ENCODE results near the gene IFIH1. TPM values are rescaled to one million over a fixed set of nuclear protein-coding genes. Genes with fewer than 3 reads are reported as not detected.

IFIH1 gene
- polyA plus RNA-seq, 2 donors = 5.3 to 7.2 TPM

GRCh38 chr2:162297925-162298552 lies 20.4 kb downstream of the IFIH1 start:
- Histone ChIP-seq H3K27me3 (ENCODE audit: control insufficient read depth in 1 of 2, insufficient read depth in 2 of 2, low read length in 2 of 2) (no peaks in the 10 kb centered on the region), H3K4me3 (ENCODE audit: low read depth in 1 of 2, low read length in 2 of 2) (no peak overlapping the region), H3K4me1 (ENCODE audit: control insufficient read depth in 2 of 2, insufficient read depth in 2 of 2, low read length in 1 of 2) (no peaks in the 10 kb centered on the region), H3K9me3 (ENCODE audit: control insufficient read depth in 2 of 2, insufficient read depth in 1 of 2, low read depth in 1 of 2, low read length in 1 of 2) (no peaks in the 10 kb centered on the region), H3K36me3 (ENCODE audit: control insufficient read depth in 2 of 2, insufficient read depth in 2 of 2, low read length in 1 of 2) (no peaks in the 10 kb centered on the region), H3K27ac (ENCODE audit: low read depth in 2 of 2, low read length in 1 of 2) (no peak overlapping the region)
- WGBS, 2 donors = 59 to 66% methylated on average over 5 of the region's 5 CpGs

GRCh38 chr2:162295009-162295408 lies 23.5 kb downstream of the IFIH1 start:
- Histone ChIP-seq H3K4me3 (ENCODE audit: low read depth in 1 of 2, low read length in 2 of 2) (no peak overlapping the region), H3K27me3 (ENCODE audit: control insufficient read depth in 1 of 2, insufficient read depth in 2 of 2, low read length in 2 of 2) (no peaks in the 10 kb centered on the region), H3K36me3 (ENCODE audit: control insufficient read depth in 2 of 2, insufficient read depth in 2 of 2, low read length in 1 of 2) (no peaks in the 10 kb centered on the region), H3K9me3 (ENCODE audit: control insufficient read depth in 2 of 2, insufficient read depth in 1 of 2, low read depth in 1 of 2, low read length in 1 of 2) (no peaks in the 10 kb centered on the region), H3K27ac (ENCODE audit: low read depth in 2 of 2, low read length in 1 of 2) (no peak overlapping the region), H3K4me1 (ENCODE audit: control insufficient read depth in 2 of 2, insufficient read depth in 2 of 2, low read length in 1 of 2) (no peaks in the 10 kb centered on the region)
- WGBS, 2 donors = 90 to 95% methylated on average over 2 of the region's 2 CpGs

GRCh38 chr2:162293122-162293786 lies 25.2 kb downstream of the IFIH1 start:
- no peaks in the 10 kb centered on the region for H3K4me1 ChIP-seq (ENCODE audit: control insufficient read depth in 2 of 2, insufficient read depth in 2 of 2, low read length in 1 of 2)
- no peaks in the 10 kb centered on the region for H3K27me3 ChIP-seq (ENCODE audit: control insufficient read depth in 1 of 2, insufficient read depth in 2 of 2, low read length in 2 of 2)
- no peaks in the 10 kb centered on the region for H3K36me3 ChIP-seq (ENCODE audit: control insufficient read depth in 2 of 2, insufficient read depth in 2 of 2, low read length in 1 of 2)
- H3K4me3 ChIP-seq (ENCODE audit: low read depth in 1 of 2, low read length in 2 of 2) = no peak overlapping the region
- H3K27ac ChIP-seq (ENCODE audit: low read depth in 2 of 2, low read length in 1 of 2) = no peak overlapping the region
- 67 to 73% methylated on average over 2 of the region's 2 CpGs for WGBS, 2 donors
- H3K9me3 ChIP-seq (ENCODE audit: control insufficient read depth in 2 of 2, insufficient read depth in 1 of 2, low read depth in 1 of 2, low read length in 1 of 2) = no peaks in the 10 kb centered on the region

DNA sequence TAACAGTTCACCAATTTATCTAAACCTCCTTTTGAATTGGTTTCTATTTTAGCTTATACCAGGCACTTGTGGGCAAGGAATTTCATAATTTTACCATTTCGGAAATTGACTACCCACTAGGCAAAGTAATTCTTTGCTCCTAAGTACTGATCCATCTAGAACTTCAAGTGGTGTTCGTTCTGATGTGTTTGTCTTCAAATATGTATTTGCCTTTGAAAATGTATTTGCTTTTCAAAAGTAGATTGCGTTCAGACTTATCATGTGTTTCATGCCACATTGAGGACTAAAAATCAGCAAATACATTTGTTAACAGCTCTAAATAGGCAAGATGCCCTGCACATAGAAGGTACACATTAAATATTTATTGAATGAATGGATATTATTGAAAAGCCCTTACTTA lies 26.7 kb downstream of the IFIH1 start:
- Histone ChIP-seq H3K27ac (ENCODE audit: low read depth in 2 of 2, low read length in 1 of 2) (no peak overlapping the region), H3K4me3 (ENCODE audit: low read depth in 1 of 2, low read length in 2 of 2) (no peak overlapping the region), H3K27me3 (ENCODE audit: control insufficient read depth in 1 of 2, insufficient read depth in 2 of 2, low read length in 2 of 2) (no peaks in the 10 kb centered on the region), H3K9me3 (ENCODE audit: control insufficient read depth in 2 of 2, insufficient read depth in 1 of 2, low read depth in 1 of 2, low read length in 1 of 2) (no peaks in the 10 kb centered on the region), H3K4me1 (ENCODE audit: control insufficient read depth in 2 of 2, insufficient read depth in 2 of 2, low read length in 1 of 2) (no peaks in the 10 kb centered on the region), H3K36me3 (ENCODE audit: control insufficient read depth in 2 of 2, insufficient read depth in 2 of 2, low read length in 1 of 2) (no peaks in the 10 kb centered on the region)
- WGBS, 2 donors = 82 to 87% methylated on average over 3 of the region's 3 CpGs

DNA sequence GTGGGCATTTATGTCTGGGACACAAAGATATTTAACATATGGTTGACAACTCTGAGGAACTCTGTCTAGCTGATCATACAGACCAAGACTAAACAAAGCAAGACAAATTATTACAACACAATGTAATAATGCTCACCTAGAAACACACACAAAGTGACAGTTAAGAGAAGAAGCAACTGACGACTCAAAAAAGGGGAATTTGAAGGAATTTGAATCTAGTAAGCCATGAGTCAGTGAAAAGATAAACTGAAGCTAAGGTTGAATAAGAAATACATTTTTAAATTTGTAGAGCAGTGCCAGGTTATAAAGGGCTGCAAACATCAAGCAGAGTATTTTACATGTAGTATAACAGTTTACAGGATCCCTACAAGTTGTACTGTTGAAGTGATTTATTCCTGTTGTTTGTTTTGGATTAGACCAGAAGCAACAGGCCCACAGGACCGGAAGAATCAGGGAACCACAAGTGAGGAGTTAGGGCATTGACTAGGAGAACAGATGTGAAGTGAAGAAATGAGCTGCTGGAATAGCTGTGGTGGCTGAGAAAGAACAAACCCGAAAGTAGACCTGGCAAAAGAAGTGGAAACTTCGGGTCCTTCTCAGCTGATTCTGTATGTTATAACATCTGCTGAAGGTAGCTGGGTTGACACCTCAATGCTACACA lies 35.6 kb downstream of the IFIH1 start:
- H3K27me3 ChIP-seq (ENCODE audit: control insufficient read depth in 1 of 2, insufficient read depth in 2 of 2, low read length in 2 of 2) = no peaks in the 10 kb centered on the region
- H3K36me3 ChIP-seq (ENCODE audit: control insufficient read depth in 2 of 2, insufficient read depth in 2 of 2, low read length in 1 of 2) = peaks cover 3% of the 10 kb centered on the region in 2 donors
- WGBS, 2 donors = 64 to 77% methylated on average over 4 of the region's 4 CpGs
- no peaks in the 10 kb centered on the region for H3K4me1 ChIP-seq (ENCODE audit: control insufficient read depth in 2 of 2, insufficient read depth in 2 of 2, low read length in 1 of 2)
- H3K27ac ChIP-seq (ENCODE audit: low read depth in 2 of 2, low read length in 1 of 2) = no peak overlapping the region
- H3K9me3 ChIP-seq (ENCODE audit: control insufficient read depth in 2 of 2, insufficient read depth in 1 of 2, low read depth in 1 of 2, low read length in 1 of 2) = no peaks in the 10 kb centered on the region
- H3K4me3 ChIP-seq (ENCODE audit: low read depth in 1 of 2, low read length in 2 of 2) = no peak overlapping the region

DNA sequence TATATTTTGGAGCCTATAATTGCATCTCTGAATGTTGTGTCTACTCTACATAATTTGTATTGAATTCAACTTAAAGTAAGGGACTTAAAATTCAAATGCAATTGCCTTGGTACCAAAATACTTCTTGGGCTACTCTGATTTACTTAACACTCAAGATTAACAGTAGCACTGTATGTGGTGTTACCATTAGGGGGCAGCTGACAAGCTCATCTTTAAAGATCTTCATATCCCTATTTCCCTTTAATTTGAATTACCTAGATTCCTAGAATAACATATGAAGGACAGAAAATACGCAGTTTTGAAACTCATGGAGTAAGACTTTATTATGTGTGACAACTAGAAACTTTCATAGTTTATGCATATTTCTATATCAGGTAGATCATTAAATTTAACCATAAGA lies 37.8 kb downstream of the IFIH1 start:
- no peaks in the 10 kb centered on the region for H3K27me3 ChIP-seq (ENCODE audit: control insufficient read depth in 1 of 2, insufficient read depth in 2 of 2, low read length in 2 of 2)
- no peak overlapping the region for H3K4me3 ChIP-seq (ENCODE audit: low read depth in 1 of 2, low read length in 2 of 2)
- no peaks in the 10 kb centered on the region for H3K4me1 ChIP-seq (ENCODE audit: control insufficient read depth in 2 of 2, insufficient read depth in 2 of 2, low read length in 1 of 2)
- peaks cover 0 to 6% of the 10 kb centered on the region in 2 donors for H3K36me3 ChIP-seq (ENCODE audit: control insufficient read depth in 2 of 2, insufficient read depth in 2 of 2, low read length in 1 of 2)
- H3K27ac ChIP-seq (ENCODE audit: low read depth in 2 of 2, low read length in 1 of 2) = no peak overlapping the region
- no peaks in the 10 kb centered on the region for H3K9me3 ChIP-seq (ENCODE audit: control insufficient read depth in 2 of 2, insufficient read depth in 1 of 2, low read depth in 1 of 2, low read length in 1 of 2)
- 91 to 100% methylated on average over 1 of the region's 1 CpG for WGBS, 2 donors

DNA sequence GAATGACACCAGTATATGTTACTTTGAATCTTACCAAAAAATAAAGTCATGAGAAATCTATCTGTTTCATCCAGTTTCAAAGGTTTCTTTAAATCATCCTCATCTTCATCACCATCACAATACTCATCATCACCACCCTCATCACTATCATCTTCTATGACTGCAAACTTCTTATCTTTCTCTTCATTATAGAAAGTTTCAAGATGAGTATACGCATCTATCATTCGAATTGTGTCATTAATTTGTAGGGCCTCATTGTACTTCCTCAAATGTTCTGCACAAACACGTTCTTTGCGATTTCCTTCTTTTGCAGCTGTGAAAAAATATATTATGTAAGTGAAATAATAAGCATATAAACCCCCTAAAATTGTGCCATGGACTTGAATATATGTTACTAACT lies 41.1 kb downstream of the IFIH1 start:
- Histone ChIP-seq H3K27ac (ENCODE audit: low read depth in 2 of 2, low read length in 1 of 2) (no peak overlapping the region), H3K36me3 (ENCODE audit: control insufficient read depth in 2 of 2, insufficient read depth in 2 of 2, low read length in 1 of 2) (peaks cover 0 to 5% of the 10 kb centered on the region in 2 donors), H3K4me1 (ENCODE audit: control insufficient read depth in 2 of 2, insufficient read depth in 2 of 2, low read length in 1 of 2) (no peaks in the 10 kb centered on the region), H3K9me3 (ENCODE audit: control insufficient read depth in 2 of 2, insufficient read depth in 1 of 2, low read depth in 1 of 2, low read length in 1 of 2) (no peaks in the 10 kb centered on the region), H3K27me3 (ENCODE audit: control insufficient read depth in 1 of 2, insufficient read depth in 2 of 2, low read length in 2 of 2) (no peaks in the 10 kb centered on the region), H3K4me3 (ENCODE audit: low read depth in 1 of 2, low read length in 2 of 2) (no peak overlapping the region)
- 88 to 89% methylated on average over 4 of the region's 4 CpGs for WGBS, 2 donors

- H3K27ac ChIP-seq (ENCODE audit: low read depth in 2 of 2, low read length in 1 of 2) = no peak overlapping the region
- H3K36me3 ChIP-seq (ENCODE audit: control insufficient read depth in 2 of 2, insufficient read depth in 2 of 2, low read length in 1 of 2) = peaks cover 0 to 8% of the 10 kb centered on the region in 2 donors
- no peaks in the 10 kb centered on the region for H3K9me3 ChIP-seq (ENCODE audit: control insufficient read depth in 2 of 2, insufficient read depth in 1 of 2, low read depth in 1 of 2, low read length in 1 of 2)
- WGBS, 2 donors = 97 to 98% methylated on average over 1 of the region's 1 CpG
- no peak overlapping the region for H3K4me3 ChIP-seq (ENCODE audit: low read depth in 1 of 2, low read length in 2 of 2)
- no peaks in the 10 kb centered on the region for H3K27me3 ChIP-seq (ENCODE audit: control insufficient read depth in 1 of 2, insufficient read depth in 2 of 2, low read length in 2 of 2)
- H3K4me1 ChIP-seq (ENCODE audit: control insufficient read depth in 2 of 2, insufficient read depth in 2 of 2, low read length in 1 of 2) = no peaks in the 10 kb centered on the region
These were observed 50.5 kb downstream of the IFIH1 start for GRCh38 chr2:162267996-162268395.

GRCh38 chr2:162267496-162267895 lies 51.0 kb downstream of the IFIH1 start:
- Histone ChIP-seq H3K9me3 (ENCODE audit: control insufficient read depth in 2 of 2, insufficient read depth in 1 of 2, low read depth in 1 of 2, low read length in 1 of 2) (no peaks in the 10 kb centered on the region), H3K4me3 (ENCODE audit: low read depth in 1 of 2, low read length in 2 of 2) (no peak overlapping the region), H3K36me3 (ENCODE audit: control insufficient read depth in 2 of 2, insufficient read depth in 2 of 2, low read length in 1 of 2) (peaks cover 0 to 6% of the 10 kb centered on the region in 2 donors), H3K27ac (ENCODE audit: low read depth in 2 of 2, low read length in 1 of 2) (no peak overlapping the region), H3K27me3 (ENCODE audit: control insufficient read depth in 1 of 2, insufficient read depth in 2 of 2, low read length in 2 of 2) (no peaks in the 10 kb centered on the region), H3K4me1 (ENCODE audit: control insufficient read depth in 2 of 2, insufficient read depth in 2 of 2, low read length in 1 of 2) (no peaks in the 10 kb centered on the region)
- 92 to 94% methylated on average over 5 of the region's 5 CpGs for WGBS, 2 donors

GRCh38 chr2:162266460-162266760 lies 52.1 kb downstream of the IFIH1 start:
- H3K27me3 ChIP-seq (ENCODE audit: control insufficient read depth in 1 of 2, insufficient read depth in 2 of 2, low read length in 2 of 2) = no peaks in the 10 kb centered on the region
- peaks cover 0 to 2% of the 10 kb centered on the region in 2 donors for H3K4me1 ChIP-seq (ENCODE audit: control insufficient read depth in 2 of 2, insufficient read depth in 2 of 2, low read length in 1 of 2)
- WGBS, 2 donors = 87 to 90% methylated on average over 1 of the region's 1 CpG
- no peak overlapping the region for H3K4me3 ChIP-seq (ENCODE audit: low read depth in 1 of 2, low read length in 2 of 2)
- H3K9me3 ChIP-seq (ENCODE audit: control insufficient read depth in 2 of 2, insufficient read depth in 1 of 2, low read depth in 1 of 2, low read length in 1 of 2) = no peaks in the 10 kb centered on the region
- H3K36me3 ChIP-seq (ENCODE audit: control insufficient read depth in 2 of 2, insufficient read depth in 2 of 2, low read length in 1 of 2) = peaks cover 0 to 6% of the 10 kb centered on the region in 2 donors
- no peak overlapping the region for H3K27ac ChIP-seq (ENCODE audit: low read depth in 2 of 2, low read length in 1 of 2)

Measured in esophagus (tissue), 2 donors.